B cell (primary cell): Measurements from ENCODE around the gene PARD6A.

Experiments used
- EZH2 ChIP-seq: IDR thresholded peaks from 2 replicates; pipeline ENCODE4 v1.6.1; 2012; ENCODE audit warnings: borderline replicate concordance, low read depth, mild to moderate bottlenecking, moderate library complexity, low read length; ENCODE audit not compliant: insufficient read depth, poor library complexity, severe bottlenecking
- TF ChIP-seq, protein P1 (sequence below): fragments of 200-600 bp; IDR thresholded peaks from one replicate; pipeline ENCODE4 v1.8.0; 2022; ENCODE audit warnings: antibody characterized with exemption, mild to moderate bottlenecking

DNA sequence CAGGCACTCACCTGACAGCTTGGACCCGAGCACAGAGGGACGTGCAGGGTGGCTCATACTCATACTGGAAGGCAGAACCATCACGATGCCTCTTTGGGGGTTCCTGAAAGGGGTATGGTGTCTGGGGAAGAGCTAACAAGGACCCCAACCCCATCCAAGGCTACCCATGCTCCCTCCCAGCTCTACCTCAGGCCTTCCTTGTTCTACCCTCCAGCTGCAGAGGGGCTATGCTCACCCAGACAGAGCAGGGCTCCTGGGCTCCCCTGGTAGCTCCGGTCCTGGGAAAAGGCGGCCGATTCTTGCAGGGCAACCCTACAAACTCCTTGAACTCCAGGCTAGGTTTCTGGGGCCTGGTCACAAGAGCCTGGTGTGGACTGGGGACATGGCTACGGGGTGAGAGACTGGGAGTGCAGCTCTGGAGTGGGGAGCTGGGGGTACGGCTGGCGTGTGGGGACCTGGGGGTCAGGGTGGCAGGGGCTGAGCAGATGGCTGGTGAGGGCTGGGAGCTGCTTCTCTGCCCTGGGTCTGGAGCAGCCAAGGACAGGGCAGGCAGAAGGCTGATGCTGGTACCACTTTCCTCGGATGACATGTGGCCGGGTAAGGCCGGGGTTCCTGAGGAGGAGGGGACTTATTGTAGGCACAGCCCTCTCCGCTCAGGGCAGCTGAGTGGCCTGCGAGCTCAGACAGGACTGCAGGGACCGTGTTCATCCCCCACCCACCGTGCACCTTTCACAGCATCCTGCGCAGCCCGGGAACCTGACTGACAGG is 2.8 kb upstream of the PARD6A start:
- TF ChIP-seq, protein P1, sequence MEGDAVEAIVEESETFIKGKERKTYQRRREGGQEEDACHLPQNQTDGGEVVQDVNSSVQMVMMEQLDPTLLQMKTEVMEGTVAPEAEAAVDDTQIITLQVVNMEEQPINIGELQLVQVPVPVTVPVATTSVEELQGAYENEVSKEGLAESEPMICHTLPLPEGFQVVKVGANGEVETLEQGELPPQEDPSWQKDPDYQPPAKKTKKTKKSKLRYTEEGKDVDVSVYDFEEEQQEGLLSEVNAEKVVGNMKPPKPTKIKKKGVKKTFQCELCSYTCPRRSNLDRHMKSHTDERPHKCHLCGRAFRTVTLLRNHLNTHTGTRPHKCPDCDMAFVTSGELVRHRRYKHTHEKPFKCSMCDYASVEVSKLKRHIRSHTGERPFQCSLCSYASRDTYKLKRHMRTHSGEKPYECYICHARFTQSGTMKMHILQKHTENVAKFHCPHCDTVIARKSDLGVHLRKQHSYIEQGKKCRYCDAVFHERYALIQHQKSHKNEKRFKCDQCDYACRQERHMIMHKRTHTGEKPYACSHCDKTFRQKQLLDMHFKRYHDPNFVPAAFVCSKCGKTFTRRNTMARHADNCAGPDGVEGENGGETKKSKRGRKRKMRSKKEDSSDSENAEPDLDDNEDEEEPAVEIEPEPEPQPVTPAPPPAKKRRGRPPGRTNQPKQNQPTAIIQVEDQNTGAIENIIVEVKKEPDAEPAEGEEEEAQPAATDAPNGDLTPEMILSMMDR = no peak
- TF ChIP-seq EZH2 = no peak
